Measurements from ENCODE around the gene SLC35D3.

Gene SLC35D3

GRCh38 chr6:136927292-136927691 lies 5.2 kb downstream of the SLC35D3 start:
- no peak for DNase-seq
- no peaks in the 10 kb centered on the region for H3K4me1 ChIP-seq (ENCODE audit: low read length)
- TF ChIP-seq EZH2 (optimal IDR thresholded peaks at IDR 0.05; ENCODE audit: low read depth, low read length) (no peak), EZH2phosphoT487 (IDR thresholded peaks at IDR 0.05; ENCODE audit: low read length) (no peak), CTCF (IDR thresholded peaks at IDR 0.05; ENCODE audit: low read length) (no peak)
- no peak overlapping the region for H3K4me3 ChIP-seq (ENCODE audit: low read length)
- H3K79me2 ChIP-seq (ENCODE audit: low read length): no peaks in the 10 kb centered on the region
- H4K20me1 ChIP-seq (ENCODE audit: insufficient read depth, low read length): no peaks in the 10 kb centered on the region
- no peaks in the 10 kb centered on the region for H3K9me3 ChIP-seq (replicated peaks; ENCODE audit: insufficient read depth, low read length)
- H2AFZ ChIP-seq (ENCODE audit: low read length): no peak overlapping the region
- no peaks in the 10 kb centered on the region for H3F3A ChIP-seq (ENCODE audit: insufficient read depth, low read length)
- no peaks in the 10 kb centered on the region for H3K9me2 ChIP-seq (replicated peaks; ENCODE audit: insufficient read depth, low read length)
- H3K9ac ChIP-seq (ENCODE audit: low read length): no peak overlapping the region
- H3K4me2 ChIP-seq (ENCODE audit: low read depth, low read length): no peak overlapping the region
- H3K27me3 ChIP-seq (replicated peaks; ENCODE audit: insufficient read depth, low read length): no peaks in the 10 kb centered on the region; the same call in 1 of the 2 replicates
- H3K27ac ChIP-seq (ENCODE audit: low read length): no peak overlapping the region
- no peaks in the 10 kb centered on the region for H3K36me3 ChIP-seq (replicated peaks; ENCODE audit: insufficient read depth, low read length)

- no peaks in the 10 kb centered on the region for H4K20me1 ChIP-seq (ENCODE audit: insufficient read depth, low read length)
- no peak overlapping the region for H3K4me2 ChIP-seq (ENCODE audit: low read depth, low read length)
- no peak for DNase-seq
- no peak overlapping the region for H3K9ac ChIP-seq (ENCODE audit: low read length)
- no peaks in the 10 kb centered on the region for H3K27me3 ChIP-seq (replicated peaks; ENCODE audit: insufficient read depth, low read length)
- TF ChIP-seq CTCF (IDR thresholded peaks at IDR 0.05; ENCODE audit: low read length): no peak
- TF ChIP-seq EZH2 (optimal IDR thresholded peaks at IDR 0.05; ENCODE audit: low read depth, low read length): no peak
- TF ChIP-seq EZH2phosphoT487 (IDR thresholded peaks at IDR 0.05; ENCODE audit: low read length): no peak
- H3F3A ChIP-seq (ENCODE audit: insufficient read depth, low read length): no peaks in the 10 kb centered on the region
- no peak overlapping the region for H3K27ac ChIP-seq (ENCODE audit: low read length)
- H3K36me3 ChIP-seq (replicated peaks; ENCODE audit: insufficient read depth, low read length): no peaks in the 10 kb centered on the region
- no peak overlapping the region for H2AFZ ChIP-seq (ENCODE audit: low read length)
- no peak overlapping the region for H3K4me3 ChIP-seq (ENCODE audit: low read length)
- H3K79me2 ChIP-seq (ENCODE audit: low read length): no peaks in the 10 kb centered on the region
- no peaks in the 10 kb centered on the region for H3K4me1 ChIP-seq (ENCODE audit: low read length)
- no peaks in the 10 kb centered on the region for H3K9me2 ChIP-seq (replicated peaks; ENCODE audit: insufficient read depth, low read length)
- H3K9me3 ChIP-seq (replicated peaks; ENCODE audit: insufficient read depth, low read length): no peaks in the 10 kb centered on the region
Observed at GRCh38 chr6:136930528-136930927, 8.4 kb downstream of the SLC35D3 start.

GRCh38 chr6:136932599-136932998 lies 10.5 kb downstream of the SLC35D3 start:
- Histone ChIP-seq H3K27me3 (replicated peaks; ENCODE audit: insufficient read depth, low read length) (no peaks in the 10 kb centered on the region), H2AFZ (ENCODE audit: low read length) (no peak overlapping the region), H4K20me1 (ENCODE audit: insufficient read depth, low read length) (no peaks in the 10 kb centered on the region), H3K9me3 (replicated peaks; ENCODE audit: insufficient read depth, low read length) (no peaks in the 10 kb centered on the region), H3K79me2 (ENCODE audit: low read length) (no peaks in the 10 kb centered on the region), H3K9ac (ENCODE audit: low read length) (no peak overlapping the region), H3K4me2 (ENCODE audit: low read depth, low read length) (no peak overlapping the region), H3K27ac (ENCODE audit: low read length) (no peak overlapping the region), H3F3A (ENCODE audit: insufficient read depth, low read length) (no peaks in the 10 kb centered on the region), H3K4me3 (ENCODE audit: low read length) (no peak overlapping the region), H3K9me2 (replicated peaks; ENCODE audit: insufficient read depth, low read length) (no peaks in the 10 kb centered on the region), H3K36me3 (replicated peaks; ENCODE audit: insufficient read depth, low read length) (no peaks in the 10 kb centered on the region), H3K4me1 (ENCODE audit: low read length) (no peaks in the 10 kb centered on the region)
- TF ChIP-seq CTCF (IDR thresholded peaks at IDR 0.05; ENCODE audit: low read length) (no peak), EZH2 (optimal IDR thresholded peaks at IDR 0.05; ENCODE audit: low read depth, low read length) (no peak), EZH2phosphoT487 (IDR thresholded peaks at IDR 0.05; ENCODE audit: low read length) (no peak)
- no peak for DNase-seq

Measured in MM.1S (cell line).